Measurements from ENCODE around the gene LRRC37A3. TPM values are rescaled to one million over a fixed set of nuclear protein-coding genes. Genes with fewer than 3 reads are reported as not detected.
A peak's percentile ranks its signal among the peaks of the same experiment; 100 is the strongest.
"Not testable (repeated sequence)": the region's sequence is repeated elsewhere in the genome, so short reads cannot be mapped to it uniquely, and the experiment has no call there.

The LRRC37A3 gene
- total RNA-seq, 1 experiment from 2014 or later, result 7.7 TPM

DNA sequence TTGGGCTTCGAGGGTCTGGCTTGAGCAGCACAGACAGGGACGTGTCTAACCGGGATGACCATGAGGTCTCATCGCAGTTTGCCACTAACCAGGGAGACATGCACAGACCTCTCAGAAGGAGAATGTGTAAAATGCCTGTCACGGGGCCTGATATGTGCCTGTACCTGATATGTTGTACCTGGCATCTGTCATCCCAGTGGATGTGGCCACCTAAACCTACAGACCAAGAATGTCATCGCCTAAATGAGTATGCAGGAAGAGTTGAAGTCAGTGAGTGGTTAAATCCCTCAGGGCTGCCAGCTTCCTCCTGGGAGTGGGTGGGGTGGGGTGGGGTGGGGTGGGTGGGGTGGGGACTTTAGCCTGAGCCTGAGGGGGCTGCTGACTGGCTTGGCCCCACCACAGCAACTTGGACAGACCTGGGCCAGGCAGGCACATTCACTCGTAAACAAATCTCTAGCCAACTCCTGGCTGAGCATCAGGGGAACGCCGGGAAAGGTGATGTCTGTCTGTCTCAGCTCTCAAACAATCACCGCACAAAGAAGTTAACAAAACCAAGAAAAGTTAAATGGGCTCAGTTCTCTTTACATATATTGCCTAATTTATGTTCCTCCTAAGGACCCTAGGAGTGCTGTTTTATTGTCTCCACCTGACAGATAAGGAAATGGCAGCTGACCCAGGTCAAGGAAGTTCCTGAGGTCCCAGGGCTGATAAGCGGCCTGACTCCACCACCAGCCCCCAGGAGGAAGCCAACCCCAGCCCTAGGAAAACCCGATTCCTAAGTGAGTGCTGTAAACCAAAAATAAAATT lies 89.3 kb downstream of the LRRC37A3 start:
- BruUV-seq (replicated peaks); RAD21 ChIA-PET (ENCODE audit: low non-redundant PET in 1 of 2, low total read pairs in 2 of 2, uncharacterized antibody in 2 of 2, unreplicated experiment in 2 of 2): not testable (repeated sequence)

DNA sequence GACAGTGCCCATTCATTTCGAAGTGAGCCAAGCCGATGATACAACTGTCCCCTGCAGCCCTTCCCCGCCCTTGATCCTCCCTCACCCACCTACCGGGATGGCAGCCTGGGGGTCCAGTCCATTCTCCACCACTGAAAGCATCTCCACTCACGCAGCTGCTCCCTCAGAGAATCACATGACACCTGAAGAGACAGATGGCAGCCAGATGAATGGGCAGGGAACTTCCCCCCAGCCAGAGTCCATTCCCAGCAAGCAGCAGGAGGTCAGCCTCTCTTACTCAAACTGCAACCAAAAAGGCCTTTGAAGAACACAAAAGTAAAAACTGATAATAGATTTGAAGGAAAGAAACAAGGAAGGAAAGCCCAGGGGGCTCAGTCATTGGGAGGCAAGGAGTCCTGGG lies 90.2 kb downstream of the LRRC37A3 start:
- DNase-seq (ENCODE audit: low read depth, low spot score); H3K9ac ChIP-seq (ENCODE audit: low read length); H3K27me3 ChIP-seq (ENCODE audit: insufficient read depth, low read length); POLR2A ChIA-PET; intact Hi-C loops (cut with micrococcal nuclease); H3K4me1 ChIP-seq (ENCODE audit: control insufficient read depth in 1 of 2, insufficient read depth in 2 of 2, low read length in 2 of 2); RAD21 ChIA-PET (ENCODE audit: low non-redundant PET in 1 of 2, low total read pairs in 2 of 2, uncharacterized antibody in 2 of 2, unreplicated experiment in 2 of 2); H3K4me2 ChIP-seq (ENCODE audit: low read length); H3K36me3 ChIP-seq (ENCODE audit: control insufficient read depth in 1 of 2, insufficient read depth in 2 of 2, low read length in 2 of 2); BruUV-seq (replicated peaks); H2AFZ ChIP-seq (ENCODE audit: low read depth, low read length, poor library complexity, severe bottlenecking); CTCF ChIA-PET; H3K9me2 ChIP-seq (ENCODE audit: insufficient read depth); H3K9me3 ChIP-seq (ENCODE audit: control insufficient read depth in 1 of 2, insufficient read depth in 1 of 2, low read depth in 1 of 2, low read length in 2 of 2); ATAC-seq; H3K79me2 ChIP-seq (ENCODE audit: insufficient read depth, low read length); H3K4me3 ChIP-seq (replicated peaks in 1 of 2; ENCODE audit: low read depth in 1 of 2, low read length in 2 of 2); H4K20me1 ChIP-seq (ENCODE audit: insufficient read depth); H3K27ac ChIP-seq (ENCODE audit: low read depth, low read length): not testable (repeated sequence)

More for the DNA sequence above, 89.3 kb downstream of the LRRC37A3 start:
- POLR2A ChIA-PET; H3K4me2 ChIP-seq (ENCODE audit: low read length); H3K4me3 ChIP-seq (replicated peaks in 1 of 2; ENCODE audit: low read depth in 1 of 2, low read length in 2 of 2); H3K27me3 ChIP-seq (ENCODE audit: insufficient read depth, low read length); H3K79me2 ChIP-seq (ENCODE audit: insufficient read depth, low read length); H2AFZ ChIP-seq (ENCODE audit: low read depth, low read length, poor library complexity, severe bottlenecking); H3K9me3 ChIP-seq (ENCODE audit: control insufficient read depth in 1 of 2, insufficient read depth in 1 of 2, low read depth in 1 of 2, low read length in 2 of 2); H3K9me2 ChIP-seq (ENCODE audit: insufficient read depth); H3K27ac ChIP-seq (ENCODE audit: low read depth, low read length); intact Hi-C loops (cut with micrococcal nuclease); H4K20me1 ChIP-seq (ENCODE audit: insufficient read depth); ATAC-seq; DNase-seq (ENCODE audit: low read depth, low spot score); H3K4me1 ChIP-seq (ENCODE audit: control insufficient read depth in 1 of 2, insufficient read depth in 2 of 2, low read length in 2 of 2); CTCF ChIA-PET; H3K9ac ChIP-seq (ENCODE audit: low read length); H3K36me3 ChIP-seq (ENCODE audit: control insufficient read depth in 1 of 2, insufficient read depth in 2 of 2, low read length in 2 of 2): not testable (repeated sequence)

DNA sequence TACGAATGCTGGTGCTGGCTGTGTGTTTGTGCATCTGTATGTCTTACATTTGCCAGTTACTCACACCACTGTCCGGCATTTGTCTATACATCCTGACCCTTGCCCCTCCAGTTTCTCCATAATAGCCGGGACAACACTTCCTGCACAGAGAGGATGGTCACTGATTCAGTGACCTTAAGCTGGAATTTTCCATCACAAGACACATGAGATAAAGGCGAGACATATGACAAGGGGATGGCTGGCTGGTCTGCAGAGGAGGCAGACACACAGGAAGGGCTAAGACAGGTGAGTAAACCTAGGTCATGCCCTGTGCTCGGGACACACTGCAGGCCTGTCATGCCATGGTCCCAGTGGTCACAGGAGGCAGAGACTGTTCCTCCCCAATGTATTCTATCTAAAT lies 100.4 kb downstream of the LRRC37A3 start:
- H3K9ac ChIP-seq (ENCODE audit: low read length); intact Hi-C loops (cut with micrococcal nuclease): not testable (repeated sequence)

DNA sequence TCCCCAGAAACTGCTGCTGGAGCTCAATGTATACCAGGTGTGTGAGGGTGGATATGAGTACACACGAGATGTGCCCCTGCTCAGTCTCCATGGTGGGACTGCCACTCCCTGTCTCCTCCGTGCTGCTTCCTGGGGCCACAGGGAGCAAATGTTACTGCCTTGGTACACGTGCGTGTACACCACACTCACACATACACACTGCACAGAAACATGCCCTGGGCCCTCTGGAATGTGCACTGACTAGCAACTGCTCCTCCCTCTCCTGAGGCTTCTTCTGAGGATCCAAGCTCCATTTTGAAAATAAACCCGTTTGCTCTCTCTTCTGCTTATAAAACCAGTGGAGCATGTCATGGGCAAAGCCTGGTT lies 103.5 kb downstream of the LRRC37A3 start:
- H3K27me3 ChIP-seq (ENCODE audit: insufficient read depth, low read length); H3K36me3 ChIP-seq (ENCODE audit: control insufficient read depth in 1 of 2, insufficient read depth in 2 of 2, low read length in 2 of 2); H3K4me2 ChIP-seq (ENCODE audit: low read length); H3K9me2 ChIP-seq (ENCODE audit: insufficient read depth); POLR2A ChIA-PET; H3K9ac ChIP-seq (ENCODE audit: low read length); H4K20me1 ChIP-seq (ENCODE audit: insufficient read depth); BruUV-seq (replicated peaks); DNase-seq (ENCODE audit: low read depth, low spot score); H3K79me2 ChIP-seq (ENCODE audit: insufficient read depth, low read length); H2AFZ ChIP-seq (ENCODE audit: low read depth, low read length, poor library complexity, severe bottlenecking); intact Hi-C loops (cut with micrococcal nuclease); CTCF ChIA-PET; H3K9me3 ChIP-seq (ENCODE audit: control insufficient read depth in 1 of 2, insufficient read depth in 1 of 2, low read depth in 1 of 2, low read length in 2 of 2); RAD21 ChIA-PET (ENCODE audit: low non-redundant PET in 1 of 2, low total read pairs in 2 of 2, uncharacterized antibody in 2 of 2, unreplicated experiment in 2 of 2); H3K4me3 ChIP-seq (replicated peaks in 1 of 2; ENCODE audit: low read depth in 1 of 2, low read length in 2 of 2): not testable (repeated sequence)
- H3K27ac ChIP-seq (ENCODE audit: low read depth, low read length), result peak overlapping the region; percentile 51
- peak; percentile 24 for ATAC-seq
- H3K4me1 ChIP-seq (ENCODE audit: control insufficient read depth in 1 of 2, insufficient read depth in 2 of 2, low read length in 2 of 2), result peaks cover 14 to 16% of the 10 kb centered on the region in 2 experiments; a peak in 3 of 4 replicates

More for the DNA sequence above, 100.4 kb downstream of the LRRC37A3 start:
- H3K9me2 ChIP-seq (ENCODE audit: insufficient read depth); H2AFZ ChIP-seq (ENCODE audit: low read depth, low read length, poor library complexity, severe bottlenecking); H3K9me3 ChIP-seq (ENCODE audit: control insufficient read depth in 1 of 2, insufficient read depth in 1 of 2, low read depth in 1 of 2, low read length in 2 of 2); ATAC-seq; RAD21 ChIA-PET (ENCODE audit: low non-redundant PET in 1 of 2, low total read pairs in 2 of 2, uncharacterized antibody in 2 of 2, unreplicated experiment in 2 of 2); H4K20me1 ChIP-seq (ENCODE audit: insufficient read depth); H3K79me2 ChIP-seq (ENCODE audit: insufficient read depth, low read length); CTCF ChIA-PET; H3K4me3 ChIP-seq (replicated peaks in 1 of 2; ENCODE audit: low read depth in 1 of 2, low read length in 2 of 2); H3K27me3 ChIP-seq (ENCODE audit: insufficient read depth, low read length); H3K27ac ChIP-seq (ENCODE audit: low read depth, low read length); H3K36me3 ChIP-seq (ENCODE audit: control insufficient read depth in 1 of 2, insufficient read depth in 2 of 2, low read length in 2 of 2); BruUV-seq (replicated peaks); H3K4me2 ChIP-seq (ENCODE audit: low read length); DNase-seq (ENCODE audit: low read depth, low spot score); POLR2A ChIA-PET: not testable (repeated sequence)
- H3K4me1 ChIP-seq (ENCODE audit: control insufficient read depth in 1 of 2, insufficient read depth in 2 of 2, low read length in 2 of 2), result peaks cover 14 to 16% of the 10 kb centered on the region in 2 experiments; a peak in 3 of 4 replicates

Data from HCT116 (cell line).